HEK293 (cell line): ENCODE measurements around the gene NTN5.

Experiments
- GFI1B ChIP-seq: fragments of 450-650 bp; formaldehyde crosslinking; IDR thresholded peaks from 2 replicates; pipeline ENCODE4 v1.5.1; 2016; ENCODE audit warnings: missing biosample characterization, missing genetic modification characterization
- PRDM1 ChIP-seq: fragments of 450-650 bp; formaldehyde crosslinking; IDR thresholded peaks from 2 replicates; pipeline ENCODE4; 2016; ENCODE audit warnings: missing biosample characterization, missing genetic modification characterization
- TCF7L2 ChIP-seq: IDR thresholded peaks from 2 replicates; pipeline ENCODE4 v1.6.1; 2011; ENCODE audit warnings: low read depth, mild to moderate bottlenecking, inconsistent platforms, low read length, moderate library complexity, borderline replicate concordance
- ZBTB7A ChIP-seq: fragments of 450-650 bp; formaldehyde crosslinking; IDR thresholded peaks from 2 replicates; pipeline ENCODE4 v1.5.1; 2016; ENCODE audit warnings: low read depth, missing biosample characterization, missing genetic modification characterization
- ZEB2 ChIP-seq: fragments of 450-650 bp; formaldehyde crosslinking; IDR thresholded peaks from 2 replicates; pipeline ENCODE4 v1.5.1; 2016; ENCODE audit warnings: missing biosample characterization, missing genetic modification characterization
- ZNF138 ChIP-seq: fragments of 450-650 bp; formaldehyde crosslinking; IDR thresholded peaks from 2 replicates; pipeline ENCODE4 v1.5.1; 2016; ENCODE audit warnings: missing biosample characterization, missing genetic modification characterization, borderline replicate concordance
- ZNF146 ChIP-seq: fragments of 450-650 bp; formaldehyde crosslinking; IDR thresholded peaks from 2 replicates; pipeline ENCODE4 v1.5.1; 2016; ENCODE audit warnings: missing biosample characterization, missing genetic modification characterization
- ZNF184 ChIP-seq: fragments of 450-650 bp; IDR thresholded peaks from 2 replicates; pipeline ENCODE4 v1.5.1; 2018; ENCODE audit warnings: missing biosample characterization, mild to moderate bottlenecking, missing genetic modification characterization
- ZNF214 ChIP-seq: fragments of 450-650 bp; formaldehyde crosslinking; IDR thresholded peaks from 2 replicates; pipeline ENCODE4 v1.5.1; 2017; ENCODE audit warnings: missing biosample characterization, mild to moderate bottlenecking, missing genetic modification characterization, borderline replicate concordance
- ZNF707 ChIP-seq: fragments of 450-650 bp; formaldehyde crosslinking; IDR thresholded peaks from 2 replicates; pipeline ENCODE4 v1.5.1; 2016; ENCODE audit warnings: missing biosample characterization, missing genetic modification characterization
- TF ChIP-seq, protein P1 (sequence below): fragments of 450-650 bp; formaldehyde crosslinking; IDR thresholded peaks from 2 replicates; pipeline ENCODE4 v1.5.1; 2016; ENCODE audit warnings: missing biosample characterization, missing genetic modification characterization
- TF ChIP-seq, protein P2 (sequence below): fragments of 450-650 bp; formaldehyde crosslinking; IDR thresholded peaks from 2 replicates; pipeline ENCODE4 v1.5.1; 2016; ENCODE audit warnings: missing biosample characterization, missing genetic modification characterization

DNA sequence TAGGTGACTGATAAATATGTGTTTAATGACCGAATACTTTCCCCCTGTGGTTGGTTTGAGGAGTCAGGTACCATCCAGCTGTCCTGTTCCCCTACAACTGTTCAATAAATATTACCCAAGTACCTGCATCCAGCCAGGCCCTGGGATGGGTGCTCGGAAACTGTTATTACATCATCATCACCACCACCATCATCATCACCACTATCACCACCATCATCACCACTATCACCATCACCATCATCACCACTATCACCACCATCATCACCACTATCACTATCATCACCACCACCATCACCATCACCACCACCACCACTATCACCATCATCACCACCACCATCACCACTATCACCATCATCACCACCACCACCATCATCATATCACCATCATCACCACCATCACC is 4.1 kb downstream of the NTN5 start:
- no peak for TF ChIP-seq ZNF138
- TF ChIP-seq TCF7L2, result no peak
- TF ChIP-seq ZBTB7A (tag by site-specific recombination), result no peak
- no peak for TF ChIP-seq ZNF184
- no peak for TF ChIP-seq ZEB2 (tag by site-specific recombination)
- TF ChIP-seq ZNF707 (tag by site-specific recombination), result no peak
- TF ChIP-seq, protein P1, sequence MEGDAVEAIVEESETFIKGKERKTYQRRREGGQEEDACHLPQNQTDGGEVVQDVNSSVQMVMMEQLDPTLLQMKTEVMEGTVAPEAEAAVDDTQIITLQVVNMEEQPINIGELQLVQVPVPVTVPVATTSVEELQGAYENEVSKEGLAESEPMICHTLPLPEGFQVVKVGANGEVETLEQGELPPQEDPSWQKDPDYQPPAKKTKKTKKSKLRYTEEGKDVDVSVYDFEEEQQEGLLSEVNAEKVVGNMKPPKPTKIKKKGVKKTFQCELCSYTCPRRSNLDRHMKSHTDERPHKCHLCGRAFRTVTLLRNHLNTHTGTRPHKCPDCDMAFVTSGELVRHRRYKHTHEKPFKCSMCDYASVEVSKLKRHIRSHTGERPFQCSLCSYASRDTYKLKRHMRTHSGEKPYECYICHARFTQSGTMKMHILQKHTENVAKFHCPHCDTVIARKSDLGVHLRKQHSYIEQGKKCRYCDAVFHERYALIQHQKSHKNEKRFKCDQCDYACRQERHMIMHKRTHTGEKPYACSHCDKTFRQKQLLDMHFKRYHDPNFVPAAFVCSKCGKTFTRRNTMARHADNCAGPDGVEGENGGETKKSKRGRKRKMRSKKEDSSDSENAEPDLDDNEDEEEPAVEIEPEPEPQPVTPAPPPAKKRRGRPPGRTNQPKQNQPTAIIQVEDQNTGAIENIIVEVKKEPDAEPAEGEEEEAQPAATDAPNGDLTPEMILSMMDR (tag by site-specific recombination), result no peak
- no peak for TF ChIP-seq ZNF214 (tag by site-specific recombination)
- no peak for TF ChIP-seq GFI1B
- TF ChIP-seq PRDM1 (tag by site-specific recombination), result no peak
- TF ChIP-seq, protein P2, sequence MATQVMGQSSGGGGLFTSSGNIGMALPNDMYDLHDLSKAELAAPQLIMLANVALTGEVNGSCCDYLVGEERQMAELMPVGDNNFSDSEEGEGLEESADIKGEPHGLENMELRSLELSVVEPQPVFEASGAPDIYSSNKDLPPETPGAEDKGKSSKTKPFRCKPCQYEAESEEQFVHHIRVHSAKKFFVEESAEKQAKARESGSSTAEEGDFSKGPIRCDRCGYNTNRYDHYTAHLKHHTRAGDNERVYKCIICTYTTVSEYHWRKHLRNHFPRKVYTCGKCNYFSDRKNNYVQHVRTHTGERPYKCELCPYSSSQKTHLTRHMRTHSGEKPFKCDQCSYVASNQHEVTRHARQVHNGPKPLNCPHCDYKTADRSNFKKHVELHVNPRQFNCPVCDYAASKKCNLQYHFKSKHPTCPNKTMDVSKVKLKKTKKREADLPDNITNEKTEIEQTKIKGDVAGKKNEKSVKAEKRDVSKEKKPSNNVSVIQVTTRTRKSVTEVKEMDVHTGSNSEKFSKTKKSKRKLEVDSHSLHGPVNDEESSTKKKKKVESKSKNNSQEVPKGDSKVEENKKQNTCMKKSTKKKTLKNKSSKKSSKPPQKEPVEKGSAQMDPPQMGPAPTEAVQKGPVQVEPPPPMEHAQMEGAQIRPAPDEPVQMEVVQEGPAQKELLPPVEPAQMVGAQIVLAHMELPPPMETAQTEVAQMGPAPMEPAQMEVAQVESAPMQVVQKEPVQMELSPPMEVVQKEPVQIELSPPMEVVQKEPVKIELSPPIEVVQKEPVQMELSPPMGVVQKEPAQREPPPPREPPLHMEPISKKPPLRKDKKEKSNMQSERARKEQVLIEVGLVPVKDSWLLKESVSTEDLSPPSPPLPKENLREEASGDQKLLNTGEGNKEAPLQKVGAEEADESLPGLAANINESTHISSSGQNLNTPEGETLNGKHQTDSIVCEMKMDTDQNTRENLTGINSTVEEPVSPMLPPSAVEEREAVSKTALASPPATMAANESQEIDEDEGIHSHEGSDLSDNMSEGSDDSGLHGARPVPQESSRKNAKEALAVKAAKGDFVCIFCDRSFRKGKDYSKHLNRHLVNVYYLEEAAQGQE, result no peak
- TF ChIP-seq ZNF146 (tag by site-specific recombination), result no peak
